ENCODE measurements around the gene TSR3. TPM values are rescaled to one million over a fixed set of nuclear protein-coding genes. Genes with fewer than 3 reads are reported as not detected.

The TSR3 gene
- total and polyA plus RNA-seq, 3 experiments from 2014 or later: 91.8 to 109 (median 102) TPM

GRCh38 chr16:1393613-1394176, 42.0 kb upstream of the TSR3 start:
- ChIA-PET CTCF (no interaction called here), POLR2A (no interaction called here)
- Histone ChIP-seq H3K9me3 (ENCODE audit: low read length) (no peaks in the 10 kb centered on the region), H3K4me3 (ENCODE audit: low read length) (no peak overlapping the region), H3K4me1 (ENCODE audit: insufficient read depth, low read length) (no peaks in the 10 kb centered on the region), H3K27ac (ENCODE audit: low read depth, low read length) (no peak overlapping the region), H3K36me3 (ENCODE audit: insufficient read depth, low read length) (peaks cover 25% of the 10 kb centered on the region), H3K27me3 (ENCODE audit: insufficient read depth, low read length, poor library complexity, severe bottlenecking) (no peaks in the 10 kb centered on the region)
- peaks cover 0 to 2% of the 10 kb centered on the region in 2 donors for H3K27me3 Mint-ChIP-seq
- H3K36me3 Mint-ChIP-seq: peaks cover 0 to 62% (median 2%) of the 10 kb centered on the region in 3 donors
- no peak overlapping the region for H3K4me3 Mint-ChIP-seq
- no peaks in the 10 kb centered on the region for H3K9me3 Mint-ChIP-seq
- H3K4me1 Mint-ChIP-seq: no peaks in the 10 kb centered on the region
- DNase-seq: no peak
- H3K27ac Mint-ChIP-seq: no peak overlapping the region

GRCh38 chr16:1392826-1393225, 41.1 kb upstream of the TSR3 start:
- Histone ChIP-seq H3K9me3 (ENCODE audit: low read length) (no peaks in the 10 kb centered on the region), H3K36me3 (ENCODE audit: insufficient read depth, low read length) (peaks cover 20% of the 10 kb centered on the region), H3K27me3 (ENCODE audit: insufficient read depth, low read length, poor library complexity, severe bottlenecking) (no peaks in the 10 kb centered on the region), H3K4me3 (ENCODE audit: low read length) (no peak overlapping the region), H3K27ac (ENCODE audit: low read depth, low read length) (no peak overlapping the region), H3K4me1 (ENCODE audit: insufficient read depth, low read length) (no peaks in the 10 kb centered on the region)
- H3K9me3 Mint-ChIP-seq: no peaks in the 10 kb centered on the region
- H3K27me3 Mint-ChIP-seq: peaks cover 0 to 2% of the 10 kb centered on the region in 2 donors
- POLR2A ChIA-PET: no interaction called here
- H3K4me3 Mint-ChIP-seq: no peak overlapping the region
- peaks cover 0 to 57% (median 2%) of the 10 kb centered on the region in 3 donors for H3K36me3 Mint-ChIP-seq
- no peak for DNase-seq
- CTCF ChIA-PET: no interaction called here
- H3K4me1 Mint-ChIP-seq: no peaks in the 10 kb centered on the region
- peak overlapping the region in 1 of 8 donors; percentile 83 for H3K27ac Mint-ChIP-seq

- no peaks in the 10 kb centered on the region for H3K4me1 Mint-ChIP-seq
- POLR2A ChIA-PET: interaction anchor here (1.1 kb wide), 1 partner anchor 18 kb away, joined by 4 read pairs; no protein-coding TSS in a partner anchor
- CTCF ChIA-PET: no interaction called here
Measured at GRCh38 chr16:1390239-1390779, 38.6 kb upstream of the TSR3 start.

GRCh38 chr16:1389762-1390161, 38.1 kb upstream of the TSR3 start:
- Mint-ChIP-seq H3K27ac (no peak overlapping the region), H3K27me3 (no peaks in the 10 kb centered on the region), H3K4me1 (no peaks in the 10 kb centered on the region), H3K4me3 (no peak overlapping the region), H3K9me3 (no peaks in the 10 kb centered on the region), H3K36me3 (peaks cover 0 to 57% (median 2%) of the 10 kb centered on the region in 3 donors)
- Histone ChIP-seq H3K36me3 (ENCODE audit: insufficient read depth, low read length) (peaks cover 20% of the 10 kb centered on the region), H3K9me3 (ENCODE audit: low read length) (no peaks in the 10 kb centered on the region), H3K4me1 (ENCODE audit: insufficient read depth, low read length) (no peaks in the 10 kb centered on the region), H3K4me3 (ENCODE audit: low read length) (no peak overlapping the region), H3K27me3 (ENCODE audit: insufficient read depth, low read length, poor library complexity, severe bottlenecking) (no peaks in the 10 kb centered on the region), H3K27ac (ENCODE audit: low read depth, low read length) (no peak overlapping the region)
- DNase-seq: no peak
- POLR2A ChIA-PET: no interaction called here
- CTCF ChIA-PET: no interaction called here

More at GRCh38 chr16:1390239-1390779, 38.6 kb upstream of the TSR3 start:
- no peak for DNase-seq
- no peak overlapping the region for H3K4me3 ChIP-seq (ENCODE audit: low read length)
- H3K9me3 Mint-ChIP-seq: no peaks in the 10 kb centered on the region
- no peaks in the 10 kb centered on the region for H3K27me3 Mint-ChIP-seq
- no peak overlapping the region for H3K27ac ChIP-seq (ENCODE audit: low read depth, low read length)
- H3K4me1 ChIP-seq (ENCODE audit: insufficient read depth, low read length): no peaks in the 10 kb centered on the region
- H3K36me3 Mint-ChIP-seq: peaks cover 0 to 54% (median 2%) of the 10 kb centered on the region in 3 donors
- no peaks in the 10 kb centered on the region for H3K27me3 ChIP-seq (ENCODE audit: insufficient read depth, low read length, poor library complexity, severe bottlenecking)
- H3K4me3 Mint-ChIP-seq: no peak overlapping the region
- H3K9me3 ChIP-seq (ENCODE audit: low read length): no peaks in the 10 kb centered on the region
- peaks cover 20% of the 10 kb centered on the region for H3K36me3 ChIP-seq (ENCODE audit: insufficient read depth, low read length)
- H3K27ac Mint-ChIP-seq: peak overlapping the region in 1 of 8 donors; percentile 35

- H3K4me3 Mint-ChIP-seq: no peak overlapping the region
- peaks cover 0 to 1% of the 10 kb centered on the region in 2 donors for H3K27me3 Mint-ChIP-seq
- peaks cover 10% of the 10 kb centered on the region for H3K36me3 ChIP-seq (ENCODE audit: insufficient read depth, low read length)
- no peaks in the 10 kb centered on the region for H3K4me1 Mint-ChIP-seq
- ChIA-PET POLR2A (no interaction called here), CTCF (no interaction called here)
- no peak for DNase-seq
- no peak overlapping the region for H3K27ac ChIP-seq (ENCODE audit: low read depth, low read length)
- H3K9me3 ChIP-seq (ENCODE audit: low read length): no peaks in the 10 kb centered on the region
- no peak overlapping the region for H3K4me3 ChIP-seq (ENCODE audit: low read length)
- H3K4me1 ChIP-seq (ENCODE audit: insufficient read depth, low read length): no peaks in the 10 kb centered on the region
- H3K27ac Mint-ChIP-seq: no peak overlapping the region
- no peaks in the 10 kb centered on the region for H3K27me3 ChIP-seq (ENCODE audit: insufficient read depth, low read length, poor library complexity, severe bottlenecking)
- H3K9me3 Mint-ChIP-seq: no peaks in the 10 kb centered on the region
- peaks cover 0 to 53% (median 2%) of the 10 kb centered on the region in 3 donors for H3K36me3 Mint-ChIP-seq
Measured at GRCh38 chr16:1387331-1387730, 35.7 kb upstream of the TSR3 start.

GRCh38 chr16:1385232-1385631, 33.6 kb upstream of the TSR3 start:
- Histone ChIP-seq H3K27ac (ENCODE audit: low read depth, low read length) (no peak overlapping the region), H3K4me1 (ENCODE audit: insufficient read depth, low read length) (peaks cover under 1% of the 10 kb centered on the region), H3K36me3 (ENCODE audit: insufficient read depth, low read length) (peaks cover under 1% of the 10 kb centered on the region), H3K9me3 (ENCODE audit: low read length) (no peaks in the 10 kb centered on the region), H3K27me3 (ENCODE audit: insufficient read depth, low read length, poor library complexity, severe bottlenecking) (no peaks in the 10 kb centered on the region), H3K4me3 (ENCODE audit: low read length) (no peak overlapping the region)
- CTCF ChIA-PET: no interaction called here
- H3K4me3 Mint-ChIP-seq: no peak overlapping the region
- H3K27ac Mint-ChIP-seq: no peak overlapping the region
- POLR2A ChIA-PET: no interaction called here
- no peaks in the 10 kb centered on the region for H3K9me3 Mint-ChIP-seq
- H3K4me1 Mint-ChIP-seq: peaks cover under 1 to 4% (median 2%) of the 10 kb centered on the region in 3 donors
- DNase-seq: no peak
- peaks cover 0 to 1% of the 10 kb centered on the region in 2 donors for H3K27me3 Mint-ChIP-seq
- peaks cover 0 to 51% (median 3%) of the 10 kb centered on the region in 3 donors for H3K36me3 Mint-ChIP-seq

- H3K9me3 ChIP-seq (ENCODE audit: low read length): no peaks in the 10 kb centered on the region
- peaks cover 0 to 1% of the 10 kb centered on the region in 2 donors for H3K27me3 Mint-ChIP-seq
- DNase-seq: no peak
- no peak overlapping the region for H3K27ac Mint-ChIP-seq
- ChIA-PET CTCF (no interaction called here), POLR2A (interaction anchor here (0.7 kb wide), 1 partner anchor 172 kb away, joined by 5 read pairs; no protein-coding TSS in a partner anchor)
- H3K27me3 ChIP-seq (ENCODE audit: insufficient read depth, low read length, poor library complexity, severe bottlenecking): no peaks in the 10 kb centered on the region
- peaks cover 9% of the 10 kb centered on the region for H3K4me1 ChIP-seq (ENCODE audit: insufficient read depth, low read length)
- H3K4me3 ChIP-seq (ENCODE audit: low read length): no peak overlapping the region
- H3K4me1 Mint-ChIP-seq: peaks cover 9 to 14% (median 9%) of the 10 kb centered on the region in 3 donors
- H3K4me3 Mint-ChIP-seq: no peak overlapping the region
- H3K27ac ChIP-seq (ENCODE audit: low read depth, low read length): no peak overlapping the region
- H3K36me3 Mint-ChIP-seq: peaks cover 0 to 49% (median 3%) of the 10 kb centered on the region in 3 donors
- H3K9me3 Mint-ChIP-seq: no peaks in the 10 kb centered on the region
- H3K36me3 ChIP-seq (ENCODE audit: insufficient read depth, low read length): no peaks in the 10 kb centered on the region
Measured at GRCh38 chr16:1383556-1383955, 31.9 kb upstream of the TSR3 start.

GRCh38 chr16:1381612-1382406, 30.1 kb upstream of the TSR3 start:
- H3K4me3 Mint-ChIP-seq: peak overlapping the region in 1 of 7 donors; percentile 10
- Histone ChIP-seq H3K4me1 (ENCODE audit: insufficient read depth, low read length) (peaks cover 9% of the 10 kb centered on the region), H3K36me3 (ENCODE audit: insufficient read depth, low read length) (no peaks in the 10 kb centered on the region), H3K27me3 (ENCODE audit: insufficient read depth, low read length, poor library complexity, severe bottlenecking) (no peaks in the 10 kb centered on the region), H3K27ac (ENCODE audit: low read depth, low read length) (no peak overlapping the region), H3K4me3 (ENCODE audit: low read length) (no peak overlapping the region), H3K9me3 (ENCODE audit: low read length) (no peaks in the 10 kb centered on the region)
- POLR2A ChIA-PET: no interaction called here
- H3K9me3 Mint-ChIP-seq: no peaks in the 10 kb centered on the region
- peaks cover 11 to 23% (median 11%) of the 10 kb centered on the region in 3 donors for H3K4me1 Mint-ChIP-seq
- CTCF ChIA-PET: no interaction called here
- H3K27ac Mint-ChIP-seq: no peak overlapping the region
- peaks cover 0 to 44% (median 3%) of the 10 kb centered on the region in 3 donors for H3K36me3 Mint-ChIP-seq
- peaks cover 0 to 1% of the 10 kb centered on the region in 2 donors for H3K27me3 Mint-ChIP-seq
- no peak for DNase-seq

Data from CD8-positive, alpha-beta memory T cell (primary cell).